PC-3 (cell line): ENCODE measurements around the gene LRBA. TPM values are rescaled to one million over a fixed set of nuclear protein-coding genes. Genes with fewer than 3 reads are reported as not detected.

Source experiments
- ATAC-seq: fragments of 200-7000 bp; cut with Tn5 transposase; 2 replicates; pipeline ENCODE4 v1.9.1; 2020; ENCODE audit warnings: mild to moderate bottlenecking, moderate library complexity
- BruUV-seq: library from RNA; stranded (reverse); fragments of 400-500 nt; replicated peaks from 2 replicates; lab custom pipeline; 2021; lab: Mats Ljungman, UMichigan
- CTCF ChIA-PET: fragments of 300-600 bp; sonication (Branson Sonifier 250); formaldehyde crosslinking; loops from one replicate; lab custom pipeline; 2022; ENCODE audit warnings: antibody characterized with exemption; lab: Charles Lee
- POLR2A ChIA-PET: fragments of 300-600 bp; sonication (Branson Sonifier 250); formaldehyde crosslinking; loops from one replicate; lab custom pipeline; 2022; ENCODE audit warnings: antibody characterized with exemption; ENCODE audit not compliant: unreplicated experiment; lab: Charles Lee
- DNase-seq: peaks from one replicate; pipeline ENCODE4 v3.0.0-alpha.2; 2015
- H2AFZ ChIP-seq: fragments of 300-600 bp; sonication (generic); 2 replicates; pipeline ENCODE4 v1.6.0; 2016; ENCODE audit warnings: antibody characterized with exemption, low read length
- H3F3A ChIP-seq: fragments of 300-600 bp; sonication (generic); one replicate; pipeline ENCODE4 v1.6.0; 2017; ENCODE audit warnings: antibody characterized with exemption, low read length, control low read depth, mild to moderate bottlenecking; ENCODE audit not compliant: unreplicated experiment
- H3K27ac ChIP-seq: fragments of 300-600 bp; sonication (generic); 2 replicates; pipeline ENCODE4 v1.5.1; 2016; ENCODE audit warnings: mild to moderate bottlenecking, low read length
- H3K27me3 ChIP-seq: fragments of 300-600 bp; sonication (generic); 2 replicates; pipeline ENCODE4 v1.6.1; 2016; ENCODE audit warnings: low read length, mixed read lengths
- H3K36me3 ChIP-seq: fragments of 300-600 bp; sonication (generic); 2 replicates; pipeline ENCODE4 v1.6.1; 2016; ENCODE audit warnings: low read depth, mixed run types, low read length, mixed read lengths
- H3K4me1 ChIP-seq: fragments of 300-600 bp; sonication (generic); 2 replicates; pipeline ENCODE4 v1.5.1; 2016; ENCODE audit warnings: low read length; ENCODE audit not compliant: insufficient read depth
- H3K4me2 ChIP-seq: fragments of 300-600 bp; sonication (generic); 2 replicates; pipeline ENCODE4 v1.6.0; 2016; ENCODE audit warnings: low read length
- H3K4me3 ChIP-seq: fragments of 300-600 bp; sonication (generic); 2 replicates; pipeline ENCODE4 v1.5.1; 2016; ENCODE audit warnings: mild to moderate bottlenecking, low read length, mixed read lengths
- H3K79me2 ChIP-seq: fragments of 300-600 bp; sonication (generic); 2 replicates; pipeline ENCODE4 v1.6.1; 2017; ENCODE audit warnings: low read length, mixed read lengths
- H3K9ac ChIP-seq: fragments of 300-600 bp; sonication (generic); 2 replicates; pipeline ENCODE4 v1.6.0; 2016; ENCODE audit warnings: mild to moderate bottlenecking, low read length
- H3K9me2 ChIP-seq: fragments of 300-600 bp; sonication (generic); replicated peaks from 2 replicates; pipeline ENCODE4 v1.6.1; 2016; ENCODE audit warnings: mixed run types, low read length, mixed read lengths
- H3K9me3 ChIP-seq: fragments of 300-600 bp; sonication (generic); 2 replicates; pipeline ENCODE4 v1.6.1; 2016; ENCODE audit warnings: low read length, mixed read lengths
- H4K20me1 ChIP-seq: fragments of 300-600 bp; sonication (generic); 2 replicates; pipeline ENCODE4 v1.6.1; 2016; ENCODE audit warnings: low read length, mixed read lengths
- EZH2 ChIP-seq: fragments of 300-600 bp; sonication (generic); IDR thresholded peaks from one replicate; pipeline ENCODE4 v1.6.1; 2017; ENCODE audit warnings: antibody characterized with exemption, mild to moderate bottlenecking, low read length; ENCODE audit not compliant: unreplicated experiment
- EZH2phosphoT487 ChIP-seq: fragments of 300-600 bp; sonication (generic); IDR thresholded peaks from 2 replicates; pipeline ENCODE4 v1.6.1; 2018; ENCODE audit warnings: mild to moderate bottlenecking, antibody characterized with exemption, low read length, borderline replicate concordance
- intact Hi-C: fragments of 100-400 bp; cut with micrococcal nuclease; formaldehyde crosslinking; loops from 2 replicates; pipeline ENCODE4 v1.9.0; 2023
- total RNA-seq: library from RNA; depleted of rRNA; stranded (reverse); fragments of >200 nt; gene quantifications from 2 replicates; pipeline ENCODE4 v1.2.3, GENCODE V29; 2014
- TF ChIP-seq, protein P1 (sequence below): fragments of 300-600 bp; sonication (generic); conservative IDR thresholded peaks from 2 replicates; pipeline ENCODE4 v1.5.1; 2017; ENCODE audit warnings: antibody characterized with exemption, low read depth, mild to moderate bottlenecking, low read length

Gene LRBA
- total RNA-seq, 1 experiment from 2014 or later = 40.8 TPM

DNA sequence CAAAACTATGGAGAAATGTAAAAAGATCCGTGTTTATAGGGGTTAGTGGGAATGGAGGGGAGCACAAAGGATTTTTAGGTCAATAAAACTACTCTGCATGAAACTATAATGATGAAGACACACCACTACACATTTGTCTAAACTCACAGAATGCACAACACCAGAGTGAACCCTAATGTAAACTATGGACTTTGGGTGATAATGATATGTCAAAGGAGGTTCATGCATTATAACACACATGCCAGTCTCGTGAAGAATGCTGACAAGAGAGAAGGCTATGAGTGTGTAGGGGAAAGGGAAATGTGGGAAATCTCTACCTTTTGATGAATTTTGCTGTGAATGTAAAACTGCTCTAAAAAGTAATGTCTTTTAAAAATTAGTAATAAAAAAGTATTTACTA, 249.9 kb downstream of the LRBA start:
- Histone ChIP-seq H3K27ac (no peak overlapping the region), H3F3A (no peaks in the 10 kb centered on the region), H3K4me1 (peaks cover 12% of the 10 kb centered on the region), H3K9ac (no peak overlapping the region), H3K79me2 (no peaks in the 10 kb centered on the region), H3K27me3 (no peaks in the 10 kb centered on the region), H3K36me3 (no peaks in the 10 kb centered on the region), H3K4me2 (no peak overlapping the region), H3K9me2 (no peaks in the 10 kb centered on the region), H3K9me3 (no peaks in the 10 kb centered on the region), H2AFZ (no peak overlapping the region), H3K4me3 (no peak overlapping the region), H4K20me1 (no peaks in the 10 kb centered on the region)
- ChIA-PET POLR2A (no interaction called here), CTCF (no interaction called here)
- intact Hi-C loops = no loop called here
- no peak for ATAC-seq
- TF ChIP-seq EZH2phosphoT487 = no peak
- TF ChIP-seq EZH2 = no peak
- TF ChIP-seq, protein P1, sequence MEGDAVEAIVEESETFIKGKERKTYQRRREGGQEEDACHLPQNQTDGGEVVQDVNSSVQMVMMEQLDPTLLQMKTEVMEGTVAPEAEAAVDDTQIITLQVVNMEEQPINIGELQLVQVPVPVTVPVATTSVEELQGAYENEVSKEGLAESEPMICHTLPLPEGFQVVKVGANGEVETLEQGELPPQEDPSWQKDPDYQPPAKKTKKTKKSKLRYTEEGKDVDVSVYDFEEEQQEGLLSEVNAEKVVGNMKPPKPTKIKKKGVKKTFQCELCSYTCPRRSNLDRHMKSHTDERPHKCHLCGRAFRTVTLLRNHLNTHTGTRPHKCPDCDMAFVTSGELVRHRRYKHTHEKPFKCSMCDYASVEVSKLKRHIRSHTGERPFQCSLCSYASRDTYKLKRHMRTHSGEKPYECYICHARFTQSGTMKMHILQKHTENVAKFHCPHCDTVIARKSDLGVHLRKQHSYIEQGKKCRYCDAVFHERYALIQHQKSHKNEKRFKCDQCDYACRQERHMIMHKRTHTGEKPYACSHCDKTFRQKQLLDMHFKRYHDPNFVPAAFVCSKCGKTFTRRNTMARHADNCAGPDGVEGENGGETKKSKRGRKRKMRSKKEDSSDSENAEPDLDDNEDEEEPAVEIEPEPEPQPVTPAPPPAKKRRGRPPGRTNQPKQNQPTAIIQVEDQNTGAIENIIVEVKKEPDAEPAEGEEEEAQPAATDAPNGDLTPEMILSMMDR = no peak
- no TSS peak for BruUV-seq
- no peak for DNase-seq

DNA sequence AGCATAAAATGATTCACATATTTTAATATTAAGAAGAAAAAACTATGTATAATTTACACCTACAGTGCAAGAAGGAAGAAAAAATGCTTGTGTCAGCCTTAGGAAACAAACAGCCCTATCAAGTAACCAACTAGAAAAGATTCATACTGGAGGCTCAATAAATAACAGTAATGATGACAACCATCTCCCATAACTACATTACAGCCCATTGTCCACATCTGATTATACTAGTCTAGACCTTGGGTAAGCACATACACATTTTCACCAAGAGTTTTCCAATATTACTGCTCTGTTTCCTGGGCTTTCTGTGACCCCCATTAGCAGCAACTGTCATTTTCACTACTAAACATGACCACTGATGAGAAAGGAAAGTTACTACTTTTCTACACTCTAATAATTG, 263.4 kb downstream of the LRBA start:
- ChIA-PET CTCF (no interaction called here), POLR2A (no interaction called here)
- DNase-seq = no peak
- no TSS peak for BruUV-seq
- Histone ChIP-seq H3K9ac (no peak overlapping the region), H3K4me2 (no peak overlapping the region), H3K9me3 (no peaks in the 10 kb centered on the region), H4K20me1 (no peaks in the 10 kb centered on the region), H3K9me2 (no peaks in the 10 kb centered on the region), H3K36me3 (no peaks in the 10 kb centered on the region), H3K27ac (no peak overlapping the region), H3K27me3 (no peaks in the 10 kb centered on the region), H3K79me2 (no peaks in the 10 kb centered on the region), H3F3A (no peaks in the 10 kb centered on the region), H3K4me1 (no peaks in the 10 kb centered on the region), H3K4me3 (no peak overlapping the region), H2AFZ (no peak overlapping the region)
- intact Hi-C loops = no loop called here
- ATAC-seq = no peak
- TF ChIP-seq, protein P1 = no peak
- TF ChIP-seq EZH2 (no peak), EZH2phosphoT487 (no peak)

DNA sequence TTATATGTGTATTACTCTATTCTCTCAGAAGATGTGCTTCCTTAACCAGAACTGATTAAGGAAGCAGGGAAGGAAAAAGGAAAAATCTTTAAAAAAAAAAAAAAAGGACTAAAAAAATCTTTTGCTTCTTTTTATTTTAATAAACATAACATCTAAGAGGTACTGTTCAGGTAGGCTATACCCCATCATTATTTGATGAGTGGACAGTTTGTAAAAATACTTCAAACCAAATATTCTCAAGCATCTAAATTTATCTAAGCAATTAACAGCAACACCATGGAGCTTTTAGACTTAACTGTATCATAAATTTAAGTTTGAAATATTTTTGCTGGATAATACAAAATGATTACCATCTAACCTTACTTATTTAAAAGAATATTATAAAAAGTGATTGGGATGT, 264.3 kb downstream of the LRBA start:
- Histone ChIP-seq H3K27me3 (no peaks in the 10 kb centered on the region), H3K27ac (no peak overlapping the region), H3K4me3 (no peak overlapping the region), H3F3A (no peaks in the 10 kb centered on the region), H3K9ac (no peak overlapping the region), H3K9me3 (no peaks in the 10 kb centered on the region), H2AFZ (no peak overlapping the region), H3K9me2 (no peaks in the 10 kb centered on the region), H3K4me1 (no peaks in the 10 kb centered on the region; the same call in 1 of the 2 replicates), H3K4me2 (no peak overlapping the region), H3K36me3 (no peaks in the 10 kb centered on the region), H4K20me1 (no peaks in the 10 kb centered on the region), H3K79me2 (no peaks in the 10 kb centered on the region)
- ChIA-PET POLR2A (no interaction called here), CTCF (no interaction called here)
- DNase-seq (no peak), ATAC-seq (no peak)
- BruUV-seq = no TSS peak
- intact Hi-C loops = no loop called here
- TF ChIP-seq EZH2 (no peak), EZH2phosphoT487 (no peak)
- TF ChIP-seq, protein P1 = no peak
